Measurements from ENCODE around the gene CHST6. TPM values are rescaled to one million over a fixed set of nuclear protein-coding genes. Genes with fewer than 3 reads are reported as not detected.
A peak's percentile ranks its signal among the peaks of the same experiment; 100 is the strongest.
"Not testable (repeated sequence)": the region's sequence is repeated elsewhere in the genome, so short reads cannot be mapped to it uniquely, and the experiment has no call there.

Gene CHST6
- total RNA-seq, 1 experiment from 2014 or later: 20.8 TPM

- not testable (repeated sequence) for H4K8ac ChIP-seq (replicated peaks; ENCODE audit: insufficient read length, low read depth, low read length); H2AFZ ChIP-seq (ENCODE audit: low read length); H3K9me3 Mint-ChIP-seq; H3K4me1 ChIP-seq (ENCODE audit: insufficient read depth, low read length); DNase-seq; H3K27ac ChIP-seq (ENCODE audit: insufficient read length, low read depth, low read length); H2BK12ac ChIP-seq (ENCODE audit: insufficient read length, low read depth, low read length); H3K18ac ChIP-seq (ENCODE audit: insufficient read length, low read depth, low read length); H3K23ac ChIP-seq (ENCODE audit: insufficient read length, low read depth, low read length); H3K27me3 ChIP-seq (ENCODE audit: insufficient read depth, low read length); H3T11ph ChIP-seq (ENCODE audit: low read length); H4K91ac ChIP-seq (ENCODE audit: insufficient read length, low read depth, low read length); H3K56ac ChIP-seq (ENCODE audit: insufficient read length, low read depth, low read length); H4K20me1 ChIP-seq (ENCODE audit: control insufficient read depth, insufficient read depth, insufficient read length); H3K9me3 ChIP-seq (ENCODE audit: control insufficient read depth, low read depth, low read length); H3K79me1 ChIP-seq (ENCODE audit: insufficient read depth, low read depth, low read length, poor library complexity, severe bottlenecking); H3K9ac ChIP-seq (ENCODE audit: extremely low read depth, insufficient read length, low read length); H2BK5ac ChIP-seq (ENCODE audit: insufficient read length, low read length); H4K5ac ChIP-seq (ENCODE audit: insufficient read length, low read depth, low read length); H2BK15ac ChIP-seq (ENCODE audit: low read depth, low read length); H2AK5ac ChIP-seq (ENCODE audit: insufficient read length, low read length); H3K4ac ChIP-seq (ENCODE audit: low read depth, low read length); H3K14ac ChIP-seq (ENCODE audit: insufficient read depth, low read length); H2BK20ac ChIP-seq (ENCODE audit: low read depth, low read length, poor library complexity, severe bottlenecking); H3K27me3 Mint-ChIP-seq (ENCODE audit: low read depth); H2BK120ac ChIP-seq (ENCODE audit: low read depth, low read length, poor library complexity, severe bottlenecking); H3K4me2 ChIP-seq (ENCODE audit: insufficient read depth, insufficient read length, low read length); H3K23me2 ChIP-seq (ENCODE audit: insufficient read length, low read depth, low read length, poor library complexity, severe bottlenecking)
- peaks cover 32% of the 10 kb centered on the region in 2 experiments for H3K4me1 Mint-ChIP-seq
- H3K27ac Mint-ChIP-seq: peak overlapping the region in 2 of 3 experiments; percentile 60 to 61; a peak in 2 of 7 replicates
- no CpG with 5 or more reads among the region's 18 CpGs for WGBS (ENCODE audit: extremely low coverage, insufficient read length, low lambda C conversion rate)
- H3K36me3 Mint-ChIP-seq (ENCODE audit: insufficient read depth in 1 of 3, low read depth in 3 of 3): peaks cover 7 to 14% (median 13%) of the 10 kb centered on the region in 3 experiments; a peak in 5 of 7 replicates
- peak overlapping the region in 1 of 2 experiments; percentile 44; a peak in 1 of 5 replicates for H3K4me3 Mint-ChIP-seq
- peaks cover 19% of the 10 kb centered on the region; the same call in 1 of the 2 replicates for H3K79me2 ChIP-seq (ENCODE audit: insufficient read depth, low read length)
Measured at GRCh38 chr16:75424105-75424762, 71.0 kb downstream of the CHST6 start.

Data from H9 (cell line).